HCT116 (cell line): ENCODE data around the gene ZNF789. TPM values are rescaled to one million over a fixed set of nuclear protein-coding genes. Genes with fewer than 3 reads are reported as not detected.

Source experiments
- ATAC-seq: fragments of 200-7000 bp; cut with Tn5 transposase; 2 replicates; pipeline ENCODE4 v1.9.1; 2020; ENCODE audit warnings: mild to moderate bottlenecking, moderate library complexity
- BruUV-seq: library from RNA; stranded (reverse); fragments of 400-500 nt; replicated peaks from 2 replicates; lab custom pipeline; 2021; lab: Mats Ljungman, UMichigan
- CTCF ChIA-PET: fragments of 300-600 bp; sonication (Branson Sonifier 250); formaldehyde crosslinking; loops from one replicate; lab custom pipeline; 2021; ENCODE audit warnings: antibody characterized with exemption; lab: Charles Lee
- POLR2A ChIA-PET: fragments of 300-600, 350-600 bp; sonication (Branson Sonifier 250); formaldehyde crosslinking; loops from one replicate; lab custom pipeline; 2021; ENCODE audit warnings: antibody characterized with exemption; lab: Charles Lee
- RAD21 ChIA-PET, 2 experiments: fragments of 300-600 bp; sonication (Branson Sonifier 250); formaldehyde crosslinking; loops; one replicate each; lab custom pipeline; 2023; ENCODE audit warnings: low total read pairs in 2 of 2; ENCODE audit not compliant: uncharacterized antibody in 2 of 2, unreplicated experiment in 2 of 2, low non-redundant PET in 1 of 2; lab: Charles Lee
- DNase-seq: peaks from one replicate; pipeline ENCODE4 v3.0.0-alpha.2; 2010; ENCODE audit warnings: low read depth, low spot score
- H2AFZ ChIP-seq: fragments of 200-600 bp; shearing (Covaris generic), sonication (generic); 2 replicates; pipeline ENCODE4 v1.6.1; 2017; ENCODE audit warnings: low read depth, mixed run types, mixed read lengths, antibody characterized with exemption, low read length; ENCODE audit not compliant: poor library complexity, severe bottlenecking
- H3K27ac ChIP-seq: 2 replicates; pipeline ENCODE4 v1.5.1; 2012; ENCODE audit warnings: low read depth, low read length
- H3K27me3 ChIP-seq: fragments of 200-600 bp; sonication (generic); 2 replicates; pipeline ENCODE4 v1.6.1; 2016; ENCODE audit warnings: mixed run types, low read length, mixed read lengths; ENCODE audit not compliant: insufficient read depth
- H3K36me3 ChIP-seq, 2 experiments: fragments of 200-500 bp in 1 of 2; fragments of 200-600 bp in 1 of 2; sonication (Bioruptor generic) in 1 of 2; sonication (generic) in 1 of 2; 2 replicates each; pipeline versions ENCODE4 v1.5.1 to v1.6.1; 2014 to 2016; ENCODE audit warnings: low read length in 2 of 2, inconsistent platforms in 1 of 2, mixed read lengths in 1 of 2, mixed run types in 1 of 2; ENCODE audit not compliant: insufficient read depth in 2 of 2, control insufficient read depth in 1 of 2
- H3K4me1 ChIP-seq, 2 experiments: fragments of 200-600 bp in 1 of 2; sonication (generic) in 1 of 2; 2 replicates each; pipeline versions ENCODE4 v1.5.1 to v1.6.1; 2012 to 2017; ENCODE audit warnings: low read length in 2 of 2, inconsistent platforms in 1 of 2, mild to moderate bottlenecking in 1 of 2, mixed read lengths in 1 of 2, mixed run types in 1 of 2, moderate library complexity in 1 of 2; ENCODE audit not compliant: insufficient read depth in 2 of 2, control insufficient read depth in 1 of 2
- H3K4me2 ChIP-seq: fragments of 200-600 bp; sonication (generic); 2 replicates; pipeline ENCODE4 v1.6.1; 2017; ENCODE audit warnings: mixed run types, low read length, mixed read lengths
- H3K4me3 ChIP-seq, 2 experiments: fragments of 200-600 bp in 1 of 2; sonication (generic) in 1 of 2; replicated peaks in 1 of 2; 2 replicates each; pipeline ENCODE4 v1.5.1; 2011 to 2016; ENCODE audit warnings: low read length in 2 of 2, control low read depth in 1 of 2, low read depth in 1 of 2, mild to moderate bottlenecking in 1 of 2, mixed read lengths in 1 of 2, mixed run types in 1 of 2
- H3K79me2 ChIP-seq: fragments of 200-600 bp; sonication (generic); 2 replicates; pipeline ENCODE4 v1.6.1; 2017; ENCODE audit warnings: mild to moderate bottlenecking, mixed run types, low read length, moderate library complexity, mixed read lengths; ENCODE audit not compliant: insufficient read depth
- H3K9ac ChIP-seq: fragments of 200-600 bp; sonication (generic); 2 replicates; pipeline ENCODE4 v1.6.1; 2016; ENCODE audit warnings: low read length, mixed read lengths
- H3K9me2 ChIP-seq: fragments of 200-600 bp; sonication (generic), shearing (Covaris generic); 2 replicates; pipeline ENCODE4 v1.6.1; 2017; ENCODE audit warnings: mixed run types, mild to moderate bottlenecking, moderate library complexity; ENCODE audit not compliant: insufficient read depth
- H3K9me3 ChIP-seq, 2 experiments: fragments of 200-500 bp in 1 of 2; fragments of 200-600 bp in 1 of 2; sonication (Bioruptor generic) in 1 of 2; sonication (generic) in 1 of 2; 2 replicates each; pipeline ENCODE4 v1.6.1; 2014 to 2017; ENCODE audit warnings: low read length in 2 of 2, mixed read lengths in 2 of 2, inconsistent platforms in 1 of 2, low read depth in 1 of 2, mild to moderate bottlenecking in 1 of 2, mixed run types in 1 of 2, moderate library complexity in 1 of 2; ENCODE audit not compliant: control insufficient read depth in 1 of 2, insufficient read depth in 1 of 2
- H4K20me1 ChIP-seq: fragments of 200-600 bp; sonication (generic), shearing (Covaris generic); 2 replicates; pipeline ENCODE4 v1.6.1; 2017; ENCODE audit warnings: mixed run types, mild to moderate bottlenecking, moderate library complexity; ENCODE audit not compliant: insufficient read depth
- EGR1 ChIP-seq: IDR thresholded peaks from 2 replicates; pipeline ENCODE4 v1.6.1; 2012; ENCODE audit warnings: low read depth
- JUND ChIP-seq: IDR thresholded peaks from 2 replicates; pipeline ENCODE4 v1.6.1; 2012
- REST ChIP-seq: IDR thresholded peaks from 2 replicates; pipeline ENCODE4 v1.6.1; 2012; ENCODE audit warnings: low read depth
- SRF ChIP-seq: IDR thresholded peaks from 2 replicates; pipeline ENCODE4 v1.6.1; 2012; ENCODE audit warnings: low read depth
- YY1 ChIP-seq: IDR thresholded peaks from 2 replicates; pipeline ENCODE4 v1.6.1; 2011; ENCODE audit warnings: low read length, low read depth, moderate library complexity, mild to moderate bottlenecking; ENCODE audit not compliant: insufficient replicate concordance; ENCODE audit errors: extremely low read depth
- intact Hi-C: fragments of 100-400 bp; cut with micrococcal nuclease; formaldehyde crosslinking; loops from 2 replicates; pipeline ENCODE4 v1.10.0; 2022
- total RNA-seq: library from RNA; stranded (reverse); gene quantifications from one replicate; pipeline ENCODE4 v1.2.1, GENCODE V29; 2021; ENCODE audit not compliant: unreplicated experiment
- TF ChIP-seq, protein P1 (sequence below): IDR thresholded peaks from 2 replicates; pipeline ENCODE4 v1.6.1; 2012
- TF ChIP-seq, protein P2 (sequence below): IDR thresholded peaks from 2 replicates; pipeline ENCODE4 v1.6.1; 2012

The ZNF789 gene
- total RNA-seq, 1 experiment from 2014 or later, result 8.2 TPM

- H3K79me2 ChIP-seq, result peaks cover 13% of the 10 kb centered on the region; the same call in 1 of the 2 replicates
- no peaks in the 10 kb centered on the region for H3K27me3 ChIP-seq
- no TSS peak for BruUV-seq
- no peak overlapping the region for H2AFZ ChIP-seq
- no peak overlapping the region for H3K4me3 ChIP-seq
- H3K9me3 ChIP-seq, result no peaks in the 10 kb centered on the region
- no peak for TF ChIP-seq REST
- TF ChIP-seq, protein P1, sequence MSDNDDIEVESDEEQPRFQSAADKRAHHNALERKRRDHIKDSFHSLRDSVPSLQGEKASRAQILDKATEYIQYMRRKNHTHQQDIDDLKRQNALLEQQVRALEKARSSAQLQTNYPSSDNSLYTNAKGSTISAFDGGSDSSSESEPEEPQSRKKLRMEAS, result no peak
- TF ChIP-seq, protein P2, sequence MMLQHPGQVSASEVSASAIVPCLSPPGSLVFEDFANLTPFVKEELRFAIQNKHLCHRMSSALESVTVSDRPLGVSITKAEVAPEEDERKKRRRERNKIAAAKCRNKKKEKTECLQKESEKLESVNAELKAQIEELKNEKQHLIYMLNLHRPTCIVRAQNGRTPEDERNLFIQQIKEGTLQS, result no peak
- TF ChIP-seq EGR1, result no peak
- no peak for TF ChIP-seq JUND
- TF ChIP-seq SRF, result no peak
- TF ChIP-seq YY1, result no peak
- H3K4me2 ChIP-seq, result no peak overlapping the region
- intact Hi-C loops, result no loop called here
- no peak for DNase-seq
- ChIA-PET POLR2A (no interaction called here), RAD21 (no interaction called here), CTCF (no interaction called here)
- H3K9ac ChIP-seq, result no peak overlapping the region
- no peaks in the 10 kb centered on the region for H3K4me1 ChIP-seq
- no peaks in the 10 kb centered on the region for H3K9me2 ChIP-seq
- H3K36me3 ChIP-seq, result peaks cover 45 to 54% of the 10 kb centered on the region in 2 experiments; a peak in 3 of 4 replicates
- H4K20me1 ChIP-seq, result no peaks in the 10 kb centered on the region
- no peak for ATAC-seq
- no peak overlapping the region for H3K27ac ChIP-seq
Measured at GRCh38 chr7:99449326-99449725, 23.4 kb upstream of the ZNF789 start.
